GM21526 (cell line): ENCODE measurements around the gene HSPB6.
"Not testable (repeated sequence)": the region's sequence is repeated elsewhere in the genome, so short reads cannot be mapped to it uniquely, and the experiment has no call there.

Source experiments
- ATAC-seq: cut with Tn5 transposase; IDR thresholded peaks from one replicate; pipeline ENCODE4 v1.9.1; 2021; ENCODE audit warnings: moderate library complexity; ENCODE audit not compliant: unreplicated experiment, low FRiP score

The HSPB6 gene, protein sequence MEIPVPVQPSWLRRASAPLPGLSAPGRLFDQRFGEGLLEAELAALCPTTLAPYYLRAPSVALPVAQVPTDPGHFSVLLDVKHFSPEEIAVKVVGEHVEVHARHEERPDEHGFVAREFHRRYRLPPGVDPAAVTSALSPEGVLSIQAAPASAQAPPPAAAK

DNA sequence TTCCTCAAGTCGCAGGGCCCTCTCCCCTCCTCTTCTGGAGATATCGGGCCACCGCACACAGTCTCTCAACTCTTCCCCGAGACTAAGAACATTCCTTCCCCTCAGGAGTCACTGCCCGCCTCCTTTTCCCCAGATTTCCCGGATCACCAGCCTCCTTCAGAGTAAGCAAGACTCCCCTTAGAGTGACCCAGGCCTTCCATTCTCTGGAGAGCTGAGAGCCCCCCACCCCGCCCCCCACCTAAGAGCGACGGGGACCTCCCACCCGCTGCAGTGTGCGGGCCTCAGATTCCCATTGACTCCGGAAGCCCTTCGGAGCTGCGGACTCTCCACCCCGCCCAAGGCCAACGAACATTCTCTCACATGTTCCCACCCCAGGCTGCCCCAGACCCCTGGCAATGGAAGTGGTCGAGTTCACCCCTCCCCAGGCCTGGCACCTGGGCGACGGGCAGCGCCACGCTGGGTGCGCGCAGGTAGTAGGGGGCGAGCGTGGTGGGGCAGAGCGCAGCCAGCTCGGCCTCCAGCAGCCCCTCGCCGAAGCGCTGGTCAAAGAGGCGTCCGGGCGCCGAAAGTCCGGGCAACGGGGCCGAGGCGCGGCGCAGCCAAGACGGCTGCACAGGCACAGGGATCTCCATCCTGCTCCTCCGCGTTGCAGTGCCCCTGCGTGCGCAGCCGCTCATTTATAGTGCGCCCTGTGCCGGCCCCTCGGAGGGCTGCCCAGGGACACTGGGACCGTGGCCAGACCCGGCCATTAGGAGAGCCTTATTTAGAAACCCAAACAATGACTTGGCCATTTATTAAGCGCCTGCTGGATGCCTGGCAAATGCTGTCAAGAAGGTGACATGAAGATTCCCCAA lies at the start of gene HSPB6:
TSS of gene HSPB6 (minus strand) at position 653 of the 854 bp plus-strand sequence. CDS start at position 632, 21 bp downstream.
- no peak for ATAC-seq

DNA sequence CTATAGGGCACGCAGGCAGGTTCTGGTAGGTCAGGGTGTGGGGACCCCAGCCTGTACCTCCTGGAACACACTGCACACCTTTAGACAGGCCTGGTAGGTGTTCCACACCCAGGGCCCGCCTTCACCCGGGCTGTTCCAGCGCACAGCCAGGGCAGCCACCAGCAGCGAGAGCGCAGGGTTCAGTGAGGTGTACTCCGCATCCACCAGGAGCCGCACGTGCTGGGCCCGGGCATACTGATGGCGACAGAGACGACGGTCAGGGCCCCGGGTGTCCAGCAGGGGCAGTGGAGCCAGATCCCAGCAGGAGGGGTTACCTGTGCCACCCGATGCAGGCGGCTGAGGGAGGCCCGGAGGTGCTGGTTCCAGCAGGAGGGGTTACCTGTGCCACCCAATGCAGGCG lies 49.8 kb upstream of the HSPB6 start:
- ATAC-seq: no peak

DNA sequence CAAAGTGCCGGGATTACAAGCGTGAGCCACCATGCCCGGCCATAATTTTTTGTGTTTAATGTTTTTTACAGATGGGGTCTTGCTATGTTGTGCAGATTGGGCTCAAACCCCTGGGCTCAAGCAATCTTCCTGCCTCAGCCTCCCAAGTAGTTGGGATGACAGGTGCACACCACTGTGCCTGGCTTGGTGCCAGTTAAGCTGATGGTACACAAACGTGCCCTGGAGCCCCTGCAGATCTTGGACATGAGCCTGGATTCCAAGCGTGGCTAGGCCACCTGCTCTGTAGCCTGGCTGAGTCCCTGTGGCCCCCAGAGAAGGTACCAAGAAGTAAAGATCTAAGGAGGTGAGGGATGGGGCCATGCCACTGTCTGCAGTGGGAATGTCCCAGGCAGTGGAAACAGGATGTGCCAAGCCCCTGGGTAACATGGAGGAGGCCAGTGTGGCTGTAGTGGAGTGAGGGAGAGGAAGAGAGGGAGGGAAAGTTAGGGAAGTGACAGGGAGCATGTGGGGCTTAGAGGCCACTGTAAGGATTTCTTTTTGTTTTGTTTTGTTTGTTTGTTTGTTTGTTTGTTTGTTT lies 48.8 kb upstream of the HSPB6 start:
- no peak for ATAC-seq

DNA sequence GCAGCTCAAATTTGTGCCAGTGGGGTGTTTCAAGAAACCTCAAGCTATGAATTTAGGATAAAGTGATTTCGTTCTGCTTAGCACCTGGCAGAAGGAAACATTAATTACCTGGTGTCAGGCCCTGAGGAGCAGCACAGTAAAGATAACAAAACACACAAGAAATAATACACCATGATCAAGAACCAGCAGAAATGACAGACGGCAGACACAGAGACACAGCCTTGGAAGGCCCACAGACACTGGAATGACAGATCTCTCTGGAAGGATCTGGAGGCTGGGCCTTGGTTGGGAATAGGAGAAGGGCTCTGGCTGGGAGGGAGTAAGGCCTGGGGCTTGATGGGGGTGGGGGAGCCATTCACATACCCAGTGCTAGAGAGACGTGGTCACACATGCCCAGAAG lies 45.0 kb upstream of the HSPB6 start:
- no peak for ATAC-seq

DNA sequence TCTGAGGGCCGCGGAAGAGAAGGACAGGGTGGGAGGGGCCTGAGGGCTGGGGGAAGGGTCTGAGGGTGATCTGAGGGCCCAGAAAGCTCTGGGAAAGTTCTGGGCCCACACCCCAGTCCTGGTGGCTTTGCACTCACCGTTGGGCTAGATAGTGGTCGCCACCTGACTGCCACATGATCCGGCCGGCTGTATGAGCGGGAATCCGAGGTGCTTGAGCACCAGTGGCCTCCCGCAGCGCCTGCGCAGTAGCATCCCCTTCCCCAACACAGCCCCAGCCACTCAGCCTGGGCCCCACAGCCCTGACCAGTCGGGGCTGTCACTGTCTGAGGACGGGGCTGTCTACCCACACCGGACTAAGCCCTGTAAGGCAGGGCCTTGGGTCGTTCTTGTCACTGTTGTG lies 40.8 kb upstream of the HSPB6 start:
- no peak for ATAC-seq

DNA sequence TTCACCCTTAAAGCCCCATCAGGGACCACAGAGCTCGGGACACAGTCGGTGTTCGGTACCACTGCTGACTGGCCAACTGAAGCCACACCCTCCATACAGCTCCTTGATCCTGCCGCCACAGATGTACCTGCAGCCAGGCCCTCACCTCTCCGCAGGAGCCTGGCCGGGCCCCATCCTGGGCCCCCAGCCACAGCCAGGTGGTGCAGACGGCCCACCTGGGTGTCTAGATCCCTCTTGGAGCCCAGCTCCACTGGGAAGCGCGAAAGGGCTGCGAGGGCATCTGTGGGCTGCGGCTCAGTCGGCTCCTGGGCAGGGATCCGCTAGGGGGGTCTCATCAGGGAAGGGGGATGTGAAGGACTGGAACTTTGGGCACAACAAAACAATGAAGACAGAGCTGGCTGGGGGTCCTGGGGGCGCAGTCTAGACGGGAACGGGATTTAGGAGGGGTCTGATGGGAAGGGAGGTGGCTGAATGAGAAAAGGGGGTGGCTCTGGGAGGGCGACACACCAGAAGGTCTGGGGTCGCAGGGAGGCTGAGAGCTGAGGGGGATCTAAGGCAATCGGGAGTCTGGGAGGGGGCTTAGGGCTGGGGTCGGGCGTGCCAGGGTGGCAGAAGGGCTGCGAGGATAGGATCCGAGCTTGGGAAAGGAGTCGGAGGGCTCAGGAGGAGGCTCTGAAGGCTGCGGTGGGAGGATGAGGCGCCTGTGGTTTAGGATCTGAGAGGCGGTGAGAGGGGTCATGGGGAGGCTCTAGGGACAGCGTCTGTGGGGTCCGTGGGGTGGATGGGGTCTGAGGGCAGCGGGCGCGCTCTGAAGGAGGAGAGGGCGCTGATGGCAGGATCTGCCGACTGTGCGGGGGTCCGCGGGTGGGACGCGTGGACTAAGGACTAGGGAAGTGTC lies 40.1 kb upstream of the HSPB6 start:
- ATAC-seq: no peak

DNA sequence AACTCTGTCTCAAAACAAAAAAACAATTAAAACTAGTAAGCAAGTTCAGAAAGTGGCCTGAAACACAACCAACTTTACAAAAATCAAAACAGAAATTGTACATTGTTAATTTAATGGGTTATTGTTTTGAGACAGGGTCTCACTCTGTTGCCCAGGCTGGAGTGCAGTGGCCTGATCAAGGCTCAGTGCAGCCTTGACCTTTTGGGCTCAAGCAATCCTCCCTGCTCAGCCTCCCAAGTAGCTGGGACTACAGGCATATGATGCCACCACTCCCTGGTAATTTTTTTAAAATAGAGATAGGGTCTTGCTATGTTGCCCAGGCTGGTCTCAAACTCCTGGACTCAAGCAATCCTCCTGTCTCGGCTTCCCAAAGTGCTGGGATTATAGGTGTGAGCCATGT lies 38.7 kb upstream of the HSPB6 start:
- not testable (repeated sequence) for ATAC-seq

DNA sequence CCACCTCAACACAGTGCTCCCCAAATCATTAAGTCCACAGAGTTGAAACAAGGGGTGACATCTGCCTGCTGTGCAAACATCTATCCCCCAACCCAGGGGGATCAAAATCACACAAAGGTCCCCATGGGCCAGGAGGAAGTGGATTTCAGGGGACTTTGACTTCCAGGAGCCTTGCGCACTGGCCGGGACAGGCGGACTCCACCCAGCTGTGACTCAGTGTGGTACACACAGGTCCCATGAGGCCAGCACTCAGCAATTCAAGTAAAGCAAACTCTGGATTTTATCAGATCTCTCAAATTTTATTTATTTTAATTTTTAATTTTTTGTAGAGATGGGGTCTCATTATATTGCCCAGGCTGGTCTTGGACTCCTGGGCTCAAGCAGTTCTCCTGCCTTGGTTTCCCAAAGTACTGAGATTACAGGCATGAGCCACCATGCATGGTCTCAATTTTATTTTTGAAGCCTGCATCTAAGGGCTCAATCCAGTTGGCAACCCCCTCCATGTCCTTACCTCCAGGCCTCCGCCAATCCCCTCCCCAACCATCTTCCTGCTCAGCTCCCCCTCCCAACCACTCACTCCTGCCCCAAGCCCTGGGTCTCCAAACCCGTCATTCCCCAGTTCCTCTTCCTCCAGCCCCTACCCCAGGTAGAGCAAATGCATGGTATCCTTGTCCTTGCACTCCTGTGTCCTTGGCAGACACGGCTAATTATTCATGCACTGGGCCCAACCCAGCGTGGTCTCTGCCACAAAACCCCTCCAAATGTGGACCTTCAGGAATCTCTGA lies 36.7 kb upstream of the HSPB6 start:
- ATAC-seq: no peak

DNA sequence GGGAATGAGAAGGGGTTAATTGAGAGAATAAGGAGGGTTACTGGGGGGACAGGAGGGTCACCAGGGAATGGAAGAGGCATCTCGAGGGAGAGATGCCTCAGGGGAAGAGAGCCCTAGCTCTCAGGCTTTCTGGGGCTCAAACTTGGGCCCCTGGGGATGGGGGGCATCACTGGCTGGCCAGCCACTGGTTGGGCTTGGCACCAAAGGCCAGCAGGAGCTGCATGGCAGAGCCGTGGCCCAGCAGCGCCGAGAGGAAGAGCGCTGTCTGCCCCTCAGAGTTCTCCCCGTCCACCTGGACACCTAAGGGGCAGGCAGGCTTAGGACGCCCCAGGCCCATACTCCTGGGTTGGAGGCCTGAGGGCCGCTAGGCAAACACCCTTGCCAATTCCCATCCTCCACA lies 36.1 kb upstream of the HSPB6 start:
- ATAC-seq: no peak

DNA sequence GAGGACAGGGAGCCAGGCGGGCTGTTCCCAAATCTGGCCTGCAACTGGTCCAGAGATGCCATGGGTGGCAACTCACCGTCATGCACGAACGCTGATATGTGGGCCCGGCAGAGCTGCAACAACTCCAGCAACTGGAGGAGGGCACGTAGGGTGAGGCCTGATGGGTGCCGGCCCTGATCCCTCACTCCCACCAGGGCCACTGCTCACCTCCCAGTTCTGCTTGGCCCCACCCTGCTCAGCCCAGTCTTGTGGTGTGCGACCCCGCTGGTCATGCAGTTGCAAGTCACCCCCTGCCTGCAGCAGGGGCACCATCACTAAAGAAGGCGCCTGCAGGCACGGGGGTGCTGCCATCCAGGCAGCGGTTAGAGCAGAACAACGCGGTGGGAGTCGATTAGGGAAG lies 35.5 kb upstream of the HSPB6 start:
- ATAC-seq: no peak

DNA sequence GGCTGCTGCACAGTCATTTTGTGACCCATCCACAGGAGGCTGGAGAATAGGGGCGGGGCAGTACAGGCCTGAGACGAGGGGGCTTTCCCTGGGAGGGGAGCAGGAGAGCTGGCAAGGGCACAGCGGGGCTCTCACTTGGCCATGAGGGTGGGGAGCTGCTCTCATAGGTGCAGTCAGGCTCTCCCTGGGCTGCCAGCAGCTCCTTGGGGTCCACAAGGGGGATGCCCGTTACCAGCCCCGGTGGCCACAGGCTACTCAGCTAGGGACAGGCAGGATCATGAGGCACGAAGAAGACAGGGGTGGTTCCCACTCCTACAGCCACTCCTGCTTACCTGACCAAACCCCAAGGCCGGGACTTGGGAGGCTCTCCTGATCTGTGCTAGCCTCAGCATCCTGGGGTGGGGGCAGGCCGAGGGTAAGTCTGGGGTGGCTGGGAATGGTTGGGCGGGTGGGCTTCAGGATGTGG lies 35.0 kb upstream of the HSPB6 start:
- ATAC-seq: no peak

DNA sequence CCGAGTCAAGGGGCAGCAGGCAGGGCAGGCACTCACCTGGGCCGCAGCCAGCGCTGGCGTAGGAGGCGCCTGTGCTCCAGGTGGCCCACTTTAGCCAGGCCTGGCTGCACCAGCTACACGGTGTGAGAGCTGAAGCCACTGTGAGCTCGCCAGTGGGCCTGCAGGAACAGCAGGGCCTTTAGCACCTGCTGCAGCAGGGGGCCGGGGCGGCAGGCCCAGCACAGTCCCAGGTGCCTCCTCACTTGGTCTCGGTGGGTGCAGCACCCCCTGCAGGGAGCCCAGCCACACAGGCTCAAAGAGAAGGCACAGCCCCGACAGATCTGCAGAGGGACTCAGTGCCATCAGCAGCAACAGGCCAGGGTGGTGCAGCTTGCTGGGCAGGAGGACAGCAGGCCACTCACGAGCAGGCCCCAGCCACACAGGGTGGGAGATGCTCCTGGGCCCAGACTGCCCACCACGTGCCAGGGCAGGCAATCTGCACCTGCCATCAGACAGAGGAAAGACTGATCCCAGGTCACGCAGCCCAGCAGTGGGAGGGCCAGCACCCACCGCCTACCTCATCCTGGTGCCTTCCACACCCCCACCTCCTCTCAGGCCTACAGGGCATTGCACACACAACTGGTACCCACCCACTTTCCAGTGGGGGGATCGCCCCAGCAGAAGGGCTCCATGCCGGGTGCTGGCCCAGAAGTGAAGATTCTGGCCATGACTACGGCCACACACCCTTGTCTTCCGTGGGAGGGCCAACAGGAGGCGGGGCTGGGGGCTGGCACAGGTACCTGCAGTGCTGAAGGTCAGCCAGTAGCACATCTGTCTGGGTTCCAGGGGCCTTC lies 34.4 kb upstream of the HSPB6 start:
- ATAC-seq: no peak

DNA sequence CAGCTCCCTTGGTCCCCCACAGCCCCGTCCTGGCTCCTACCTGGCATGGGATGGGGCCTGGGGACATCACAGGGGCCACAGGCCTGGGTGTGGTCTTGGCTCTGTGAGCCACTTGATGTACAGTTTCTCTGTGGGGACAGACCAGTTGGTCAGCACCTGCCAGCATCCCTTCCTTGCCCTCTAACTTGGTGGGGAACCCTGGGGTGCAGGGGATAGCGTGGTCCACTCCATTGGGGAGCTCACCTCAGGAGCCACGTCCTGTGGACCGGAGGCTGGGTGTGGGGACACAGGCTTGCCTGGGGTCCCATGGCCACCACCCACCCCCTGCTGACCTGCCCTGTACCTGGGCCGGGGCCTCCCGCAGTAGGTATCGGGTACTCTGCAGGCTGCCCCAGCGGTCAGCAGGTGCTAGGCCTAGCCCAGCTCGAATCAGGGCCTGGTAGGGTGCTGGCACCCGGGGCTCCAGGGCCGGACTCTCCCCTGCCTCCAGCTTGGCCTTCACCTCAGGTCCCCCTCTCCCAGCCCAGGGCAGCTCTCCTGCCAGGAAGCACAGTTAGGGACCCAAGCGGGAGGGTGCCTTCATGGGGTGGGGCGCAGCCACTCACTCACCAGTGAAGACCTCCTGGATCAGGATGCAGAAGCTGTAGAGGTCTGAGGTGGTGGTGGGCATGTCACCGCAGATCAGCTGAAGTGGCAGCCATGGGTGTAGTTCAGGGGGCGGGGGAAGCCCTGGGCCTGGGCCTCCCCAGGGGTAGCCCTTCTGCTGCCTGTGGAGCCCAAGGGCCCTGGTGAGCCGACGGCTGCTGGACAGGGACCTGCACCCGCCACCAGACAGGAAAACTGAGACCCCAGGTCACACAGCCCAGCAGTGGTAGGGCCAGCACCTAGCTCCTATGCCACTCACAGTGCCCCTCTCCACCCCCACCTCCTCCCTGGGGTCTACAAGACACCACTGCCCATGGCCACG lies 33.4 kb upstream of the HSPB6 start:
- no peak for ATAC-seq

DNA sequence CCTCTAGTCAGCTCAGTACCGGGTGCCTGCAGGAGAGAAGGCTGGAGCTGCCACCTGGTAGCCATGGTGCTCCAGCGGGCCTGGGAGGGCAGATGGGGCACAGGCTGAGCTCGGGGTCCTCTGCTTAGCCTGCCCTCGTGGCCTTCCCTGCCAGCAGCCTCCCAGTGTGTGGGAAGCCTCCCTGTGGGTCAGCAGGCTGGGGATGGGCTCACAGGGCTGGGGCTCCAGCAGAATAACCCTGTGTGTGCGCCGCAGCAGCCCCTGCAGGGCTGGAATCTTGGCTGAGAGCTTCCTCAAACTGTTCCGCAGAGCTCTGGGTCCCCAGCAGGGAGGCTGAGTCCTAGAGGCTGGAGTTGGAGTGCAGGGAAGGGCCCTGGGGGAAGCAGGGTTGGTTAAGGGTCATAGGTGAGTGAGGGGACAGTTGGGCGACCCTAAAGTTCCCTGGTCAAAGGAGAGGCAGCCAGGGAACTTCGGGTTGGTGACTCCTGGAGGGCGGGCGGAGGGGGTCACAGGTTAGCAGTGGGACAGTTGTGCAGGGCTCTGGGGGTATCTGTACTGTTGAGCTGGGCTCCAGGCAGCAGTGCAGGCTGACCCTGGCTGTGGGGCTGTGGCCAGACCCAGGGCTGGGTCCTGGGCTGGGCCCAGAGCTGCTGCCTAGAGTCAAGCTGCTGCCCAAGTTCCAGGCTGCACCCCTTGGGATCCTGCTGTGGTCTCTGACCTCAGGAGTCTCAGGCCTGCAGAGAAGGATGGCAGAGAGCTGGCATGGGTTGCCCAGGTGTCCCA lies 32.6 kb upstream of the HSPB6 start:
- no peak for ATAC-seq

DNA sequence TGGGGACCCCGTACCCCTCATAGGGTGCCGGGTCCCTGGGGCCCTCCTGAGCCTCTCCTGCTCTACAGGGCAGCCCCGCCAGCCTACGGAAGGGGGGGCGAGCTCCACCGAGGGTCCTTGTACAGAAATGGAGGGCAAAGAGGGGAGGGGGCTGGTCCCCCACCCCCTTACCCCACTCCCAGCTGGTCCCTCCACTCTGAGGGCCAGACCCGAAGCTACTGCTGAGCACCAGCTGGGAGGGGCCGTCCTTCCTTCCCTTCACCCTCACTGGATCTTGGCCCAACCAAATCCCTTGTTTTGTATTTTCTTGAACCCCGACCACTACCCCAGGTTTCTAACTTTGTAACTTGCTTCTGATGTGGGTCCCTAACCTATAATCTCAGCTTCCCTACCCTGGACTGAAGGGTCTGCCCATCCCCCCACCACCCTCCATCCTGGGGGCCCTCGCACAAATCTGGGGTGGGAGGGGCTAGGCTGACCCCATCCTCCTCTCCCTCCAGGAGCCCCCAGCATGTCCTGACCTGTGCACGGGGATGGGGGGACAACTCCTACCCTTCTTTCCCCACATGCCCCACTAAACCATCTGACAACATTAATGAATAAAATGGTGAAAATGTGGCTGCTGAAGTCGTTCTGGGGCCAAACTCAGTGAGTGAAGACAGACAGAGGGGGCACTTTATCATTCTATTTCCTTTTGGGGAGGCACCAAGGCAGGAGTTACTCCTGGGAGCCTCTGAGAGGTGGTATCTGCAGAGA lies 31.6 kb upstream of the HSPB6 start:
- ATAC-seq: no peak

DNA sequence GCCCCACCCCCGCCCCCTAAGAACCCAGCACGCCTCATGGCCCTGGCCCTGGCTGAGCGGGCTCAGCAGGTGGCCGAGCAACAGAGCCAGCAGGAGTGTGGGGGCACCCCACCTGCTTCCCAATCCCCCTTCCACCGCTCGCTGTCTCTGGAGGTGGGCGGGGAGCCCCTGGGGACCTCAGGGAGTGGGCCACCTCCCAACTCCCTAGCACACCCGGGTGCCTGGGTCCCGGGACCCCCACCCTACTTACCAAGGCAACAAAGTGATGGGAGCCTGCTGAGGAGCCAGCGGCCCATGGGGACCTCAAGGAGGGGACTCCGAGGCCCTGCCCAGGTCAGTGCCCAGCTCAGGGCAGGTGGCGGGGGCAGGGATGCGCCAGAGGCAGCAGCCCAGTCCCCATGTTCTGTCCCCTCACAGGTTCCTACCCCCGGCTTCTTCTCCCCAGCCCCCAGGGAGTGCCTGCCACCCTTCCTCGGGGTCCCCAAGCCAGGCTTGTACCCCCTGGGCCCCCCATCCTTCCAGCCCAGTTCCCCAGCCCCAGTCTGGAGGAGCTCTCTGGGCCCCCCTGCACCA lies 30.5 kb upstream of the HSPB6 start:
- no peak for ATAC-seq
